HepG2 (cell line): ENCODE data around the gene ATG4B. TPM values are rescaled to one million over a fixed set of nuclear protein-coding genes. Genes with fewer than 3 reads are reported as not detected.

Experiments
- ARNT2 ChIP-seq: sonication (generic); formaldehyde crosslinking; IDR thresholded peaks from 2 replicates; pipeline ENCODE4 v1.8.0; 2022; ENCODE audit warnings: mild to moderate bottlenecking, low read depth, missing genetic modification reagents, moderate library complexity
- ATM ChIP-seq: fragments of 450-650 bp; IDR thresholded peaks from 2 replicates; pipeline ENCODE4 v1.7.1; 2017; ENCODE audit warnings: mild to moderate bottlenecking, borderline replicate concordance
- CC2D1A ChIP-seq: sonication (generic); formaldehyde crosslinking; IDR thresholded peaks from 2 replicates; pipeline ENCODE4 v1.8.1; 2023; ENCODE audit warnings: mild to moderate bottlenecking, missing genetic modification reagents
- FOXP4 ChIP-seq: sonication (generic); formaldehyde crosslinking; IDR thresholded peaks from 2 replicates; pipeline ENCODE4 v1.4.0; 2020; ENCODE audit warnings: missing genetic modification reagents
- HOXA5 ChIP-seq: sonication (generic); formaldehyde crosslinking; IDR thresholded peaks from 2 replicates; pipeline ENCODE4 v1.4.0; 2020; ENCODE audit warnings: missing genetic modification reagents
- KMT2B ChIP-seq: IDR thresholded peaks from 2 replicates; pipeline ENCODE4 v1.6.1; 2016; ENCODE audit warnings: missing genetic modification reagents, missing compliant biosample characterization
- LBX2 ChIP-seq: sonication (generic); formaldehyde crosslinking; IDR thresholded peaks from 2 replicates; pipeline ENCODE4 v1.5.0; 2020; ENCODE audit warnings: missing genetic modification reagents, mild to moderate bottlenecking, borderline replicate concordance
- MLXIP ChIP-seq: sonication (generic); formaldehyde crosslinking; IDR thresholded peaks from 2 replicates; pipeline ENCODE4 v1.9.0; 2021; ENCODE audit warnings: missing genetic modification reagents, borderline replicate concordance
- MTA1 ChIP-seq: sonication (generic); formaldehyde crosslinking; IDR thresholded peaks from 2 replicates; pipeline ENCODE4 v1.4.0; 2020; ENCODE audit warnings: missing genetic modification reagents, mild to moderate bottlenecking, borderline replicate concordance
- NKX3-1 ChIP-seq: sonication (generic); formaldehyde crosslinking; IDR thresholded peaks from 2 replicates; pipeline ENCODE4 v1.5.0; 2020; ENCODE audit warnings: missing genetic modification reagents
- NR2C2 ChIP-seq: sonication (generic); formaldehyde crosslinking; IDR thresholded peaks from 2 replicates; pipeline ENCODE4 v1.4.0; 2020; ENCODE audit warnings: missing genetic modification reagents, mild to moderate bottlenecking, moderate library complexity, borderline replicate concordance
- PAX8 ChIP-seq: sonication (generic); formaldehyde crosslinking; IDR thresholded peaks from 2 replicates; pipeline ENCODE4 v1.8.0; 2022; ENCODE audit warnings: mild to moderate bottlenecking, missing genetic modification reagents, borderline replicate concordance
- RCOR2 ChIP-seq: IDR thresholded peaks from 2 replicates; pipeline ENCODE4 v1.6.1; 2016; ENCODE audit warnings: missing biosample characterization, missing genetic modification reagents
- RFXANK ChIP-seq: IDR thresholded peaks from 2 replicates; pipeline ENCODE4 v1.6.1; 2016
- SAP130 ChIP-seq: IDR thresholded peaks from 2 replicates; pipeline ENCODE4 v1.6.1; 2016; ENCODE audit warnings: low read depth
- YEATS4 ChIP-seq: sonication (generic); formaldehyde crosslinking; IDR thresholded peaks from 2 replicates; pipeline ENCODE4 v1.4.0; 2020; ENCODE audit warnings: missing genetic modification reagents, borderline replicate concordance
- ZBTB39 ChIP-seq: sonication (generic); formaldehyde crosslinking; IDR thresholded peaks from 2 replicates; pipeline ENCODE4 v1.5.0; 2020; ENCODE audit warnings: missing genetic modification reagents
- ZNF232 ChIP-seq: sonication (generic); formaldehyde crosslinking; IDR thresholded peaks from 2 replicates; pipeline ENCODE4 v1.4.0; 2020; ENCODE audit warnings: missing genetic modification reagents, borderline replicate concordance
- ZNF546 ChIP-seq: sonication (generic); formaldehyde crosslinking; conservative IDR thresholded peaks from 2 replicates; pipeline ENCODE4 v1.8.1; 2023; ENCODE audit warnings: mild to moderate bottlenecking, missing genetic modification reagents
- polyA plus RNA-seq, 8 experiments: library from polyadenylated mRNA; depleted of rRNA in 3 of 8; stranded (reverse) in 7 of 8; unstranded in 1 of 8; fragments of >200 nt; fragmentation: Illumina TruSeq in 4 of 8; extraction: Trizol in 4 of 8; gene quantifications; 2 replicates each; pipeline versions ENCODE4 v1.2.1 to v1.2.3, GENCODE V29; 2011 to 2016; ENCODE audit warnings: low read depth in 4 of 8, missing spikeins in 1 of 8, mixed read lengths in 1 of 8; ENCODE audit not compliant: insufficient read depth in 1 of 8
- total RNA-seq, 5 experiments: library from RNA; depleted of rRNA; stranded (reverse); fragments of >200 nt; fragmentation: Illumina TruSeq; extraction: Trizol; gene quantifications; 2 replicates each; pipeline ENCODE4 v1.2.3, GENCODE V29; 2016; ENCODE audit warnings: low read depth in 1 of 5
- TF ChIP-seq, protein P1 (sequence below): conservative IDR thresholded peaks from 2 replicates; pipeline ENCODE4 v1.6.1; 2018; ENCODE audit warnings: missing genetic modification reagents
- TF ChIP-seq, protein P2 (sequence below): sonication (generic); formaldehyde crosslinking; IDR thresholded peaks from 2 replicates; pipeline ENCODE4 v1.4.0; 2020; ENCODE audit warnings: mild to moderate bottlenecking, missing genetic modification reagents
- TF ChIP-seq, protein P3 (sequence below): sonication (generic); formaldehyde crosslinking; IDR thresholded peaks from 2 replicates; pipeline ENCODE4 v1.4.0; 2020; ENCODE audit warnings: mild to moderate bottlenecking, missing genetic modification reagents

ATG4B gene
- total and polyA plus RNA-seq, 2 of the 13 experiments (the other 11 are each of a cell fraction or from before 2014, with no cell fraction given): 95.5 to 239 TPM

DNA sequence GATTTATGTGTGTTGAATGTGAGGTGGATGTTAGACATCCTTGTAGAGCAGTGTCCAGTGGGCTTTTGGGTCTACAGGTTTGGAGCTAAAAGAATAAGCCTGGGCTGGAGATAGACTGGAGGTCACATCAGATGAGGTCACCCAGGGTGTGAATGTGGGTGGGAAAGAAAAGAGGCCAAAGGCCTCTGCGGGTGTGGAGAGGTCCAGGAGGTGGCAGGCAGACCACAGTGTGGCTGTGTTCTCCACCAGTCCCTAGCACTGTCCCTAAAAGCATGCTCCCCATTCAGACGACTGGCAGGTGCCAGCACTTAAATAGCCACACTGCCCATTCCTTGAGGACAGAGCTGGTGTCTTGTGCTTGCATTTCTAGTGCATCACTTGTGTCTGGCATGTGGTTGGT lies 4.1 kb downstream of the ATG4B start (continued):
- TF ChIP-seq MLXIP (CRISPR knock-in tag): no peak
- TF ChIP-seq, protein P1, sequence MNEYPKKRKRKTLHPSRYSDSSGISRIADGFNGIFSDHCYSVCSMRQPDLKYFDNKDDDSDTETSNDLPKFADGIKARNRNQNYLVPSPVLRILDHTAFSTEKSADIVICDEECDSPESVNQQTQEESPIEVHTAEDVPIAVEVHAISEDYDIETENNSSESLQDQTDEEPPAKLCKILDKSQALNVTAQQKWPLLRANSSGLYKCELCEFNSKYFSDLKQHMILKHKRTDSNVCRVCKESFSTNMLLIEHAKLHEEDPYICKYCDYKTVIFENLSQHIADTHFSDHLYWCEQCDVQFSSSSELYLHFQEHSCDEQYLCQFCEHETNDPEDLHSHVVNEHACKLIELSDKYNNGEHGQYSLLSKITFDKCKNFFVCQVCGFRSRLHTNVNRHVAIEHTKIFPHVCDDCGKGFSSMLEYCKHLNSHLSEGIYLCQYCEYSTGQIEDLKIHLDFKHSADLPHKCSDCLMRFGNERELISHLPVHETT (CRISPR knock-in tag): no peak
- 0 out of 2 replicates have a peak, but pooled peaks have one; percentile 31 for TF ChIP-seq FOXP4
- no peak for TF ChIP-seq CC2D1A (CRISPR knock-in tag)
- 0 out of 2 replicates have a peak, but pooled peaks have one; percentile 29 for TF ChIP-seq ZBTB39
- TF ChIP-seq ZNF232 (CRISPR knock-in tag): no peak
- TF ChIP-seq, protein P2, sequence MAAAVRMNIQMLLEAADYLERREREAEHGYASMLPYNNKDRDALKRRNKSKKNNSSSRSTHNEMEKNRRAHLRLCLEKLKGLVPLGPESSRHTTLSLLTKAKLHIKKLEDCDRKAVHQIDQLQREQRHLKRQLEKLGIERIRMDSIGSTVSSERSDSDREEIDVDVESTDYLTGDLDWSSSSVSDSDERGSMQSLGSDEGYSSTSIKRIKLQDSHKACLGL (CRISPR knock-in tag): no peak
- no peak for TF ChIP-seq PAX8
- peak; percentile 38; the same call in 1 of the 2 replicates for TF ChIP-seq NR2C2 (CRISPR knock-in tag)
- TF ChIP-seq, protein P3, sequence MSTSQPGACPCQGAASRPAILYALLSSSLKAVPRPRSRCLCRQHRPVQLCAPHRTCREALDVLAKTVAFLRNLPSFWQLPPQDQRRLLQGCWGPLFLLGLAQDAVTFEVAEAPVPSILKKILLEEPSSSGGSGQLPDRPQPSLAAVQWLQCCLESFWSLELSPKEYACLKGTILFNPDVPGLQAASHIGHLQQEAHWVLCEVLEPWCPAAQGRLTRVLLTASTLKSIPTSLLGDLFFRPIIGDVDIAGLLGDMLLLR (CRISPR knock-in tag): no peak
- no peak for TF ChIP-seq HOXA5
- no peak for TF ChIP-seq RCOR2 (CRISPR knock-in tag)
- no peak for TF ChIP-seq LBX2
- peak; percentile 60 for TF ChIP-seq SAP130
- no peak for TF ChIP-seq ATM
- no peak for TF ChIP-seq RFXANK (CRISPR knock-in tag)
- no peak for TF ChIP-seq YEATS4 (CRISPR knock-in tag)
- no peak for TF ChIP-seq ZNF546
- TF ChIP-seq ARNT2 (CRISPR knock-in tag): no peak
- no peak for TF ChIP-seq MTA1 (CRISPR knock-in tag)
- TF ChIP-seq KMT2B (CRISPR knock-in tag): no peak
- TF ChIP-seq NKX3-1 (CRISPR knock-in tag): no peak
